CD14-positive monocyte (primary cell): ENCODE data around the gene MLLT3. TPM values are rescaled to one million over a fixed set of nuclear protein-coding genes. Genes with fewer than 3 reads are reported as not detected.

ENCODE experiments used
- DNase-seq, 3 donors: peaks; one replicate each; pipeline ENCODE4 v3.0.0-alpha.2; 2011 to 2022
- H2AFZ ChIP-seq: 2 replicates; pipeline ENCODE4 v1.6.0; 2012; ENCODE audit warnings: mild to moderate bottlenecking, low read depth, low read length, inconsistent platforms; ENCODE audit not compliant: insufficient read depth, poor library complexity, severe bottlenecking
- H3K27ac ChIP-seq, 2 donors: 1 replicate in 1 of 2; 2 replicates in 1 of 2; pipeline ENCODE4 v1.5.1; 2012 to 2013; ENCODE audit warnings: low read length in 2 of 2, control low read depth in 1 of 2, inconsistent platforms in 1 of 2, low read depth in 1 of 2, mild to moderate bottlenecking in 1 of 2
- H3K27me3 ChIP-seq, 2 donors: one replicate each; pipeline versions ENCODE4 v1.6.0 to v1.6.1; 2011 to 2013; ENCODE audit warnings: low read length in 2 of 2; ENCODE audit not compliant: control insufficient read depth in 2 of 2, insufficient read depth in 2 of 2
- H3K36me3 ChIP-seq, 2 donors: replicated peaks in 1 of 2; 1 replicate in 1 of 2; 2 replicates in 1 of 2; pipeline versions ENCODE4 v1.5.1 to v1.6.1; 2012 to 2013; ENCODE audit warnings: low read length in 2 of 2, control low read depth in 1 of 2, inconsistent platforms in 1 of 2, mild to moderate bottlenecking in 1 of 2; ENCODE audit not compliant: insufficient read depth in 2 of 2, control insufficient read depth in 1 of 2
- H3K4me1 ChIP-seq, 2 donors: 1 replicate in 1 of 2; 2 replicates in 1 of 2; pipeline versions ENCODE4 v1.5.1 to v1.6.1; 2012 to 2013; ENCODE audit warnings: low read length in 2 of 2, control low read depth in 1 of 2, inconsistent platforms in 1 of 2, mild to moderate bottlenecking in 1 of 2, moderate library complexity in 1 of 2; ENCODE audit not compliant: insufficient read depth in 2 of 2, control insufficient read depth in 1 of 2
- H3K4me2 ChIP-seq: replicated peaks from 2 replicates; pipeline ENCODE3; 2012; ENCODE audit warnings: low read length, moderate library complexity, mild to moderate bottlenecking; ENCODE audit not compliant: poor library complexity, severe bottlenecking; ENCODE audit errors: extremely low read depth
- H3K4me3 ChIP-seq, 3 experiments: fragments of 200-600 bp in 1 of 3; sonication (generic) in 1 of 3; replicated peaks in 1 of 3; 1 replicate in 2 of 3; 2 replicates in 1 of 3; pipeline ENCODE4 v1.5.1; 2011 to 2013; ENCODE audit warnings: low read length in 3 of 3, mild to moderate bottlenecking in 3 of 3, control low read depth in 2 of 3, low read depth in 2 of 3, inconsistent platforms in 1 of 3, moderate library complexity in 1 of 3
- H3K79me2 ChIP-seq: 2 replicates; pipeline ENCODE4 v1.6.0; 2012; ENCODE audit warnings: mild to moderate bottlenecking, control low read depth, inconsistent platforms, low read length, moderate library complexity; ENCODE audit not compliant: insufficient read depth
- H3K9ac ChIP-seq: 2 replicates; pipeline ENCODE4 v1.6.0; 2017; ENCODE audit warnings: low read length, mild to moderate bottlenecking; ENCODE audit not compliant: insufficient read depth, poor library complexity, severe bottlenecking
- H3K9me3 ChIP-seq, 2 donors: replicated peaks in 1 of 2; 1 replicate in 1 of 2; 2 replicates in 1 of 2; pipeline versions ENCODE4 v1.5.1 to v1.6.1; 2012 to 2013; ENCODE audit warnings: low read length in 2 of 2, control low read depth in 1 of 2; ENCODE audit not compliant: control insufficient read depth in 1 of 2, insufficient read depth in 1 of 2
- H4K20me1 ChIP-seq: 2 replicates; pipeline ENCODE4 v1.6.0; 2012; ENCODE audit warnings: mild to moderate bottlenecking, low read length, control low read depth, moderate library complexity; ENCODE audit not compliant: insufficient read depth
- H3K27ac Mint-ChIP-seq, 7 donors: one replicate each; pipeline ENCODE4 v1.8.0; 2020; ENCODE audit warnings: mild to moderate bottlenecking in 7 of 7, mixed read lengths in 7 of 7, moderate library complexity in 6 of 7, inconsistent platforms in 2 of 7
- H3K27me3 Mint-ChIP-seq, 3 donors: one replicate each; pipeline ENCODE4 v1.8.0; 2021 to 2022; ENCODE audit warnings: low read depth in 3 of 3, mild to moderate bottlenecking in 3 of 3, mixed read lengths in 3 of 3, moderate library complexity in 3 of 3, inconsistent platforms in 1 of 3
- H3K36me3 Mint-ChIP-seq, 2 donors: one replicate each; pipeline ENCODE4 v1.8.0; 2020; ENCODE audit warnings: mixed read lengths in 2 of 2, inconsistent platforms in 1 of 2, mild to moderate bottlenecking in 1 of 2
- H3K4me1 Mint-ChIP-seq: one replicate; pipeline ENCODE4 v1.8.0; 2020; ENCODE audit warnings: mild to moderate bottlenecking, mixed read lengths
- H3K4me3 Mint-ChIP-seq, 2 donors: one replicate each; pipeline ENCODE4 v1.8.0; 2020; ENCODE audit warnings: mild to moderate bottlenecking in 2 of 2, mixed read lengths in 2 of 2, moderate library complexity in 1 of 2
- H3K9me3 Mint-ChIP-seq, 7 donors: one replicate each; pipeline ENCODE4 v1.8.0; 2020 to 2022; ENCODE audit warnings: mixed read lengths in 7 of 7, mild to moderate bottlenecking in 6 of 7, moderate library complexity in 6 of 7, inconsistent platforms in 2 of 7
- CTCF ChIP-seq: fragments of 200-600 bp; IDR thresholded peaks from one replicate; pipeline ENCODE4 v1.8.0; 2022; ENCODE audit warnings: antibody characterized with exemption, mild to moderate bottlenecking
- WGBS: methylation state at CpG from one replicate; pipeline ENCODE4 v1.1.5; 2013; ENCODE audit warnings: missing lambda C conversion rate; ENCODE audit not compliant: insufficient coverage; 5-methylcytosine and 5-hydroxymethylcytosine counted together
- intact Hi-C, 2 donors: fragments of 100-400 bp; cut with micrococcal nuclease; formaldehyde crosslinking; loops; one replicate each; pipeline versions ENCODE4 v1.15.0 to v1.15.1; 2023
- polyA minus RNA-seq: library from RNA; depleted of rRNA, polyadenylated mRNA; stranded (reverse); fragments of >200 nt; gene quantifications from 2 replicates; pipeline ENCODE4 v1.2.3, GENCODE V29; 2012
- polyA plus RNA-seq, 3 donors: library from polyadenylated mRNA; depleted of rRNA in 1 of 3; unstranded in 2 of 3; stranded (reverse) in 1 of 3; fragments of 300-500 nt in 2 of 3; fragments of >200 nt in 1 of 3; fragmentation: Illumina TruSeq in 2 of 3; gene quantifications; 1 replicate in 2 of 3; 2 replicates in 1 of 3; pipeline ENCODE4 v1.2.3, GENCODE V29; 2012 to 2021
- total RNA-seq, 12 experiments: library from RNA in 1 of 12; stranded (reverse) in 1 of 12; fragments of 120-200 nt in 1 of 12; gene quantifications; one replicate each; pipeline ENCODE4 v1.2.4 and lab custom pipeline; 2013 to 2026; ENCODE audit warnings: mixed read lengths in 6 of 12, inconsistent platforms in 1 of 12

The MLLT3 gene
- 4.0 TPM for total RNA-seq (2013)
- polyA plus RNA-seq, result 1 to 10 TPM in 2 of 3 donors, under 1 TPM in 1; 0.81 to 2.3 (median 1.5) TPM
- 0.97 and 2.6 TPM in 2 replicates for polyA minus RNA-seq
- 0.84 to 11.2 (median 5.3) reads per million in 11 experiments for total RNA-seq (lab: John Stamatoyannopoulos, UW)

DNA sequence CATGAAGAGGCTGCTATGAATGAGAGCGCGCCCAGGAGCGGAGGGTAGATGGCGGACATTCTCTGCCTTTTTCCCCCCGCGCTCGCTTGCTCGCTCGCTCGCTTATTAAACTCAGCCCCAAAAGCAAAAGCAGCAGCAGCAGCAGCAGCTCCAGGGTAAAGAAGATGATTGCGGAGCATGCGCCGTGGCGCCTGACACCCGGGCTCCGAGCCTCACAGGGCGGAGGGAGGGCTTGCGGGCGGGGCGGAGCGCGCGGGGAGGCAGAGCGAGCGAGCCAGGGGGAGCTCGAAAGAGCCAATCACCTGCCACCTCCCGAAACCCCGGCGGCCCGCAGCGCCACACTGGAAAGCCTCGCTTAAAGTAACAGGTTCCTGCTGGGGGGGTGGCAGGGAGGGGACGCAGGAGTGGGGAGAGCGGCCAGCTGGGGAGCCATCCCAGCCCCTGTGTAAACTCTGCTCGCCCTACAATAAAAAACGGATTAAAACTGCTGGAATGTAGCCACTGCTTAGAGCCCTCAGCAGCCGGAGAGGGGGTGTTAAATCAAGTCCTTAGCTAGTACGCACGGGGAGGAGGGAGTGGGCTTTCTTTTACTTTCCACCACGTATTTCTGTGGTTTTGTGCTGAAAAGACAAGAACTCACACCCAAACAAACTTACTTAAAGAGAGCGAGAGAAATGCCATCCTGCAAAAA lies at the start of gene MLLT3:
Gene MLLT3 (minus strand): TSS at position 170 of the 691 bp plus-strand sequence.
- peaks cover 0 to 5% (median 0%) of the 10 kb centered on the region in 7 donors for H3K9me3 Mint-ChIP-seq

GRCh38 chr9:20671635-20672034 lies 49.3 kb upstream of the MLLT3 start:
- no peak for DNase-seq
- no peaks in the 10 kb centered on the region for H3K27me3 ChIP-seq
- H3K27me3 Mint-ChIP-seq, result no peaks in the 10 kb centered on the region
- no peak overlapping the region for H3K4me3 ChIP-seq
- no peak overlapping the region for H3K27ac Mint-ChIP-seq
- 100% methylated on average over 1 of the region's 4 CpGs for WGBS
- no peaks in the 10 kb centered on the region for H3K9me3 Mint-ChIP-seq
- H3K4me3 Mint-ChIP-seq, result no peak overlapping the region
- no peak overlapping the region for H3K9ac ChIP-seq
- no peaks in the 10 kb centered on the region for H3K36me3 ChIP-seq
- no peak for TF ChIP-seq CTCF
- no peak overlapping the region for H2AFZ ChIP-seq
- intact Hi-C loops, result no loop called here
- H3K4me1 ChIP-seq, result no peaks in the 10 kb centered on the region
- H3K36me3 Mint-ChIP-seq, result no peaks in the 10 kb centered on the region
- H3K4me1 Mint-ChIP-seq, result no peaks in the 10 kb centered on the region
- no peaks in the 10 kb centered on the region for H3K79me2 ChIP-seq
- no peak overlapping the region for H3K27ac ChIP-seq
- H4K20me1 ChIP-seq, result no peaks in the 10 kb centered on the region
- no peak overlapping the region for H3K4me2 ChIP-seq
- no peaks in the 10 kb centered on the region for H3K9me3 ChIP-seq

More for the DNA sequence above, at the start of gene MLLT3:
- no peaks in the 10 kb centered on the region for H3K36me3 ChIP-seq
- peak within 1 kb of the TSS; percentile 54 for H3K9ac ChIP-seq
- H3K9me3 ChIP-seq, result no peaks in the 10 kb centered on the region
- DNase-seq, result peak; percentile 81 to 84 (median 83)
- Mint-ChIP-seq H3K36me3 (peaks cover 2 to 4% of the 10 kb centered on the region in 2 donors), H3K27me3 (peaks cover 24 to 38% (median 32%) of the 10 kb centered on the region in 3 donors), H3K4me1 (peaks cover 37% of the 10 kb centered on the region), H3K27ac (peak within 1 kb of the TSS; percentile 12 to 87 (median 72)), H3K4me3 (peak within 1 kb of the TSS; percentile 99 to 100)
- peak within 1 kb of the TSS; percentile 98 for H3K4me2 ChIP-seq
- peak within 1 kb of the TSS; percentile 90 to 95 (median 92) for H3K4me3 ChIP-seq
- intact Hi-C loops, result loop anchor here in 1 of 2 donors (5.0 to 10.0 kb wide), 3 partner anchors 65 to 492 kb away; no protein-coding TSS in a partner anchor
- peak within 1 kb of the TSS; percentile 87 for H2AFZ ChIP-seq
- peaks cover 8 to 24% of the 10 kb centered on the region in 2 donors for H3K27me3 ChIP-seq
- no peaks in the 10 kb centered on the region for H3K79me2 ChIP-seq
- TF ChIP-seq CTCF, result no peak
- H4K20me1 ChIP-seq, result no peaks in the 10 kb centered on the region
- H3K27ac ChIP-seq, result peak within 1 kb of the TSS in 1 of 2 donors; percentile 28
- peaks cover 37 to 41% of the 10 kb centered on the region in 2 donors for H3K4me1 ChIP-seq
- WGBS, result 0% methylated on average over 25 of the region's 41 CpGs
